Parathyroid adenoma (tissue), 2 donors: Measurements from ENCODE around the gene RNF114.
"Not testable (repeated sequence)": the region's sequence is repeated elsewhere in the genome, so short reads cannot be mapped to it uniquely, and the experiment has no call there.

ENCODE experiments used
- H2AFZ ChIP-seq: fragments of 300-600 bp; sonication (generic); one replicate; pipeline ENCODE4 v1.7.0; 2017; ENCODE audit warnings: antibody characterized with exemption, mild to moderate bottlenecking
- H3K27ac ChIP-seq: fragments of 300-600 bp; sonication (generic); one replicate; pipeline ENCODE4 v1.7.0; 2017
- H3K27me3 ChIP-seq: fragments of 300-600 bp; sonication (generic); one replicate; pipeline ENCODE4 v1.7.0; 2017; ENCODE audit warnings: low read length; ENCODE audit not compliant: control insufficient read depth, insufficient read depth
- H3K36me3 ChIP-seq: fragments of 300-600 bp; sonication (generic); one replicate; pipeline ENCODE4 v1.7.0; 2017; ENCODE audit warnings: low read length; ENCODE audit not compliant: control insufficient read depth, insufficient read depth
- H3K4me1 ChIP-seq: fragments of 300-600 bp; sonication (generic); one replicate; pipeline ENCODE4 v1.7.0; 2017; ENCODE audit warnings: control low read depth
- H3K4me2 ChIP-seq: fragments of 300-600 bp; sonication (generic); one replicate; pipeline ENCODE4 v1.7.0; 2017; ENCODE audit warnings: low read length
- H3K4me3 ChIP-seq: fragments of 300-600 bp; sonication (generic); one replicate; pipeline ENCODE4 v1.7.0; 2017; ENCODE audit warnings: low read depth, low read length
- H3K79me2 ChIP-seq: fragments of 300-600 bp; sonication (generic); one replicate; pipeline ENCODE4 v1.7.0; 2017; ENCODE audit warnings: control low read depth
- H3K9ac ChIP-seq: fragments of 300-600 bp; sonication (generic); one replicate; pipeline ENCODE4 v1.7.0; 2017; ENCODE audit warnings: mild to moderate bottlenecking
- H3K9me3 ChIP-seq: fragments of 300-600 bp; sonication (generic); one replicate; pipeline ENCODE4 v1.7.0; 2017; ENCODE audit warnings: low read length; ENCODE audit not compliant: control insufficient read depth
- TF ChIP-seq, protein P1 (sequence below): fragments of 300-600 bp; sonication (generic); IDR thresholded peaks from one replicate; pipeline ENCODE4 v1.7.0; 2017; ENCODE audit warnings: antibody characterized with exemption, mild to moderate bottlenecking
- donor health status: primary hyperparathyroidism.

The RNF114 gene

DNA sequence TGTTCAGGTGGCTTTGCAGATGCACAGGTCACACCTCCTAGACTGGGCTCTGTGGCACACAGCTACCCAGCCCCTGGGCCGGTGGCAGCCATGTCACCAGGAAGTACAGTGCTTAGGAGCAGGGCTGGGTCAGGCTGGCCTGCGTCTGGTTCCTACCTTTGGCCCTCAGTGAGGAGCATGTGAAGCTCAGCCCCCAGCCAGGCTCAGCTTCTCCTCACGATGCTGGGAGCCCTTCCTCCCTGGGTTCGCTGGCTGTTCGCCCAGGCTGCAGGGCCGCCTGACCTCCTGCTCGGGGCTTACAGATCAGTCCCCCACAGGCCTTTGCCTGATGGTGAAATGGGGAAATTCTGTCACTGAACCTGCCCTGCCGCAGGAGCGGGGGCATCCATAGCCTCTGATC, 43.9 kb upstream of the RNF114 start:
- Histone ChIP-seq H3K9ac (no peak overlapping the region), H2AFZ (no peak overlapping the region), H3K27me3 (no peaks in the 10 kb centered on the region), H3K36me3 (no peaks in the 10 kb centered on the region), H3K4me2 (no peak overlapping the region), H3K79me2 (peaks cover 4% of the 10 kb centered on the region), H3K4me3 (no peak overlapping the region), H3K4me1 (no peaks in the 10 kb centered on the region), H3K27ac (no peak overlapping the region), H3K9me3 (no peaks in the 10 kb centered on the region)
- TF ChIP-seq, protein P1, sequence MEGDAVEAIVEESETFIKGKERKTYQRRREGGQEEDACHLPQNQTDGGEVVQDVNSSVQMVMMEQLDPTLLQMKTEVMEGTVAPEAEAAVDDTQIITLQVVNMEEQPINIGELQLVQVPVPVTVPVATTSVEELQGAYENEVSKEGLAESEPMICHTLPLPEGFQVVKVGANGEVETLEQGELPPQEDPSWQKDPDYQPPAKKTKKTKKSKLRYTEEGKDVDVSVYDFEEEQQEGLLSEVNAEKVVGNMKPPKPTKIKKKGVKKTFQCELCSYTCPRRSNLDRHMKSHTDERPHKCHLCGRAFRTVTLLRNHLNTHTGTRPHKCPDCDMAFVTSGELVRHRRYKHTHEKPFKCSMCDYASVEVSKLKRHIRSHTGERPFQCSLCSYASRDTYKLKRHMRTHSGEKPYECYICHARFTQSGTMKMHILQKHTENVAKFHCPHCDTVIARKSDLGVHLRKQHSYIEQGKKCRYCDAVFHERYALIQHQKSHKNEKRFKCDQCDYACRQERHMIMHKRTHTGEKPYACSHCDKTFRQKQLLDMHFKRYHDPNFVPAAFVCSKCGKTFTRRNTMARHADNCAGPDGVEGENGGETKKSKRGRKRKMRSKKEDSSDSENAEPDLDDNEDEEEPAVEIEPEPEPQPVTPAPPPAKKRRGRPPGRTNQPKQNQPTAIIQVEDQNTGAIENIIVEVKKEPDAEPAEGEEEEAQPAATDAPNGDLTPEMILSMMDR = no peak

DNA sequence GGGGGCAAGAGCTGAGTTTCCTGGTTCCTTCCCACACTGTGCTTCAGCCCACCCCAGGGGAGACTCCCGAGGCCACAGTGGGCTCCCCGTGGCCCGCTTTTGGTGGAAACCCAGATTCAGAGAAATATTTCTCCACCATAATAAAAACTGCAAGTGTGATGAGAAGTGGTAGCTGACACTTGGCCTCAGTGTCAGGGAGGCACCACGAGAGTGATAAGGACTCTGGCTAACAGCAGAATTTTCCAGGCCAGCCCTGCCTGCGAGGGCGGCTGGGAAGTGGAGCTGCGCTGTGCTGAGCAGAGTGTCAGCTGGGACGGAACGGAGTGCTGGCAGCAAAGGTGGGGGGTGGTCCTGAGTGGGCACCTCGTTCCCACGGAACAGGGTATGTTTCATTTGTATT, 43.4 kb upstream of the RNF114 start:
- no peak overlapping the region for H2AFZ ChIP-seq
- no peaks in the 10 kb centered on the region for H3K27me3 ChIP-seq
- H3K9me3 ChIP-seq = no peaks in the 10 kb centered on the region
- H3K9ac ChIP-seq = no peak overlapping the region
- H3K79me2 ChIP-seq = peaks cover 8% of the 10 kb centered on the region
- no peak overlapping the region for H3K4me2 ChIP-seq
- H3K27ac ChIP-seq = no peak overlapping the region
- H3K4me3 ChIP-seq = no peak overlapping the region
- TF ChIP-seq, protein P1 = no peak
- H3K4me1 ChIP-seq = no peaks in the 10 kb centered on the region
- H3K36me3 ChIP-seq = no peaks in the 10 kb centered on the region

DNA sequence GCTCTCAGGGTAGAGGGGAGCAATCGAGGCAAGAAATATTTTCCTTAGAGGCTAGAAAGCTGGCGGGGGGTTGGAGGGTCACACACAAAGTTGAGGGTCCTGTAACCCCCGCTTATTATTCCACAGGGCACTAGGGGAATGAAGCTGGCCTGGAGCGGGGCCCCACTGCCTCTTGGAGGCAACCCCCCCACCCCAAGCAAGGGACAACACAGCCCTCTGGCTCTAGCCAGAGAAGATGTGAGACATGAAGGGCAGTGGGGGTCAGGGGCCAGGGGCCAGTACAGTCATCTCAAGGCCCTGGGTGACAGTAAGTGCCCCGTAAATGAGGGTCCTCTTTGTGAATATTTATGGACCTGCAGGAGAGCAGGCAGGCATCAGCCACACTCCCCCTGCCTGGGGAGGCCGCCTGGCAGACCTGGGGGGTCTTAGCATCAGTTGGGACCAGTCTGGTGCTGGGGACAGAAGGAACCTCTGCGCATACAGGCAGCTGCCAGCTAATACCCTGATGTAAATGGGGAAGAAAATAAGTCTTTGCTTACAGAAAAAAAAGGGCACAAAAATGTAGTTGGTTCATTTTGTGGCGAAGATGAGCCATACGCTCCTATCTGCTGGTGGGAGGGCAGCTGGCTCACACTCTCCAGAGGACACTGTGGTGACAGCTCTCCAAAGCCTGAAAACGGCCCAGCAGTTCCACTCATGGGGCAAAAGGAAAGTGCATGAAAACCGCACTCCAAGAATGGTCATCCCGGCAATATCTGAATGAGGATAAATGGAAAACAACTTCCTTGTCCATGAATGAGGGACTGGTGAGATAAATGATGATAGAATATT, 42.7 kb upstream of the RNF114 start:
- no peak overlapping the region for H3K9ac ChIP-seq
- H3K4me2 ChIP-seq = no peak overlapping the region
- no peak overlapping the region for H3K4me3 ChIP-seq
- no peak overlapping the region for H2AFZ ChIP-seq
- H3K27me3 ChIP-seq = no peaks in the 10 kb centered on the region
- TF ChIP-seq, protein P1 = no peak
- H3K36me3 ChIP-seq = no peaks in the 10 kb centered on the region
- H3K79me2 ChIP-seq = peaks cover 9% of the 10 kb centered on the region
- H3K4me1 ChIP-seq = no peaks in the 10 kb centered on the region
- H3K27ac ChIP-seq = no peak overlapping the region
- no peaks in the 10 kb centered on the region for H3K9me3 ChIP-seq

DNA sequence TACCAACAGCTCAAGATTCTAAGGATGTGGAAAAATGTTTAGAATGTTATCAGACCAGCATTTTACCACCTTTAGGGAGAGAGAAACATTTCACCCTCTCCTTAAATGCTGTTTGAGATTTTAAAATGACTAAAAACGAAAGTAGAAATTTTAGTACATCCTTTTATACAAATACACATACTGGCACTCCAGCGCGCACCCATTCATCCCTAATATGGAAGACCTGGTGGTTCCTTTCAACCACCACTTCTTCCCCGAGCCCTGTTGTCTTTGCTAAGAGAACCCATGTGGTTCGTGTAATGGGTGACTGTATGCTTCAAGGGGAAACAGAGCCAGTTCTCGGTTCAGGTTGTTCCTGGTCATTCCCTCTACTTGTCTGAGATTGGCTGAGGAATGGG, 42.1 kb upstream of the RNF114 start:
- Histone ChIP-seq H3K4me3 (no peak overlapping the region), H3K27me3 (no peaks in the 10 kb centered on the region), H3K4me2 (no peak overlapping the region), H3K9me3 (no peaks in the 10 kb centered on the region), H3K4me1 (no peaks in the 10 kb centered on the region), H3K79me2 (peaks cover 9% of the 10 kb centered on the region), H3K9ac (no peak overlapping the region), H3K36me3 (no peaks in the 10 kb centered on the region), H2AFZ (no peak overlapping the region), H3K27ac (no peak overlapping the region)
- TF ChIP-seq, protein P1 = no peak

DNA sequence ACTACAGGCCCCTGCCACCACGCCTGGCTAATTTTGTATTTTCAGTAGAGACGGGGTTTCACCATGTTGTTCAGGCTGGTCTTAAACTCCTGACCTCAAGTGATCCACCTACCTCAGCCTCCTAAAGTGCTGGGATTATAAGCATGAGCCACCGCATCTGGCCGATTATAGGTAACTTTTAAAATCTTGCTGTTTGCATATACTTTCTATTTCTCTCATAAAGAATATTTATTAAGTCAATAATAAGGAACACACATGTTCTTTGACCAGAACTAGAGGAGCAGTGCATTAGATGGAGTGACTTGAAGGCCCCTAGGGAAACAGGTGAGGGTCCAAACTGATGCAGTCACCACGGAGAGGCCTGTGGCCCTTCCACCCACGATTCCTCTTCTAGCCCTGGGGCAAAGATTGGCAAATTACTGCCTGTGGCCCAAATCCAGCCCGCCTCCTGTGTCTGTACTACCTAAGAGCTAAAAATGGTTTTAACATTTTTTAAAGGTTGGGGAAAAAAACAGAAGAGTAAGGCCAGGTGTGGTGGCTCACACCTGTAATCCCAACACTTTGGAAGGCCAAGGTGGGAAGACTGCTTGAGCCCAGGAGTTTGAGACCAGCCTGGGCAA, 40.6 kb upstream of the RNF114 start:
- not testable (repeated sequence) for H3K4me2 ChIP-seq, H3K36me3 ChIP-seq, H3K4me1 ChIP-seq, H3K27me3 ChIP-seq, H2AFZ ChIP-seq, H3K27ac ChIP-seq, H3K9ac ChIP-seq, H3K4me3 ChIP-seq, H3K9me3 ChIP-seq, H3K79me2 ChIP-seq
